A549 (cell line): ENCODE measurements around the gene RHOD. TPM values are rescaled to one million over a fixed set of nuclear protein-coding genes. Genes with fewer than 3 reads are reported as not detected.

Experiments
- ATAC-seq, 2 experiments: fragments of 200-7000 bp in 1 of 2; fragments of >200 bp in 1 of 2; cut with Nextera tagmentation in 1 of 2; cut with Tn5 transposase in 1 of 2; 3 replicates each; pipeline versions ENCODE4 v1.8.0 to v1.9.1; 2018 to 2020; ENCODE audit warnings: mild to moderate bottlenecking in 1 of 2, moderate library complexity in 1 of 2
- CTCF ChIA-PET: fragments of 300-600 bp; sonication (Branson Sonifier 250); formaldehyde crosslinking; extraction: SDS; loops from one replicate; lab custom pipeline; 2021; ENCODE audit warnings: antibody characterized with exemption, inconsistent platforms; lab: Yijun Ruan, JAX
- POLR2A ChIA-PET: fragments of 350-600 bp; formaldehyde crosslinking; extraction: SDS; loops from one replicate; lab custom pipeline; 2021; ENCODE audit warnings: antibody characterized with exemption, inconsistent platforms; lab: Yijun Ruan, JAX
- DNase-seq, 2 experiments: peaks; one replicate each; pipeline versions ENCODE4 v3.0.0 to v3.0.0-alpha.2; 2011 to 2016; ENCODE audit warnings: low read depth in 1 of 2, low spot score in 1 of 2
- FAIRE-seq: peaks from 2 replicates; lab custom pipeline; 2011; peaks lifted over from hg19 to GRCh38; lab: Jason Lieb, UNC
- H3K27ac ChIP-seq, 2 experiments: fragments of >200 bp; sonication (Bioruptor Twin); formaldehyde crosslinking; 3 replicates each; pipeline ENCODE4 v1.5.1; 2016 to 2017
- H3K4me1 ChIP-seq: fragments of >200 bp; sonication (Bioruptor Twin); formaldehyde crosslinking; 3 replicates; pipeline ENCODE4 v1.6.1; 2016
- H3K4me2 ChIP-seq: fragments of >200 bp; sonication (Bioruptor Twin); formaldehyde crosslinking; 3 replicates; pipeline ENCODE4 v1.6.1; 2016
- H3K4me3 ChIP-seq: fragments of >200 bp; sonication (Bioruptor Twin); formaldehyde crosslinking; 3 replicates; pipeline ENCODE4 v1.5.1; 2016
- H3K9me3 ChIP-seq: fragments of >200 bp; sonication (Bioruptor Twin); formaldehyde crosslinking; 3 replicates; pipeline ENCODE4 v1.6.1; 2016
- CBX2 ChIP-seq: fragments of 200-600 bp; sonication (generic); IDR thresholded peaks from 2 replicates; pipeline ENCODE4 v1.6.1; 2016; ENCODE audit warnings: low read depth, mild to moderate bottlenecking, borderline replicate concordance
- CBX8 ChIP-seq: fragments of 200-600 bp; sonication (generic); IDR thresholded peaks from 2 replicates; pipeline ENCODE4 v1.6.1; 2016
- CEBPB ChIP-seq, 2 experiments: fragments of >200 bp in 1 of 2; sonication (Bioruptor Twin) in 1 of 2; formaldehyde crosslinking in 1 of 2; IDR thresholded peaks; 2 replicates each; pipeline ENCODE4 v1.6.1; 2012 to 2016
- CHD2 ChIP-seq: fragments of 150-350 bp; IDR thresholded peaks from 2 replicates; pipeline ENCODE4 v1.6.1; 2014; ENCODE audit warnings: low read length; ENCODE audit not compliant: partially characterized antibody
- EHMT2 ChIP-seq: fragments of 200-600 bp; sonication (generic); IDR thresholded peaks from 2 replicates; pipeline ENCODE4 v1.6.1; 2016; ENCODE audit warnings: antibody characterized with exemption, low read depth, mild to moderate bottlenecking, moderate library complexity
- FOSL2 ChIP-seq, 2 experiments: fragments of 450-650 bp in 1 of 2; fragments of >200 bp in 1 of 2; sonication (Bioruptor Twin) in 1 of 2; formaldehyde crosslinking; IDR thresholded peaks; 2 replicates each; pipeline versions ENCODE4 v1.5.0 to v1.6.1; 2016 to 2020; ENCODE audit warnings: mild to moderate bottlenecking in 1 of 2, moderate library complexity in 1 of 2
- GATA3 ChIP-seq: IDR thresholded peaks from 2 replicates; pipeline ENCODE4 v1.6.1; 2012; ENCODE audit warnings: borderline replicate concordance
- HOXA7 ChIP-seq: fragments of 250-450 bp; sonication (Bioruptor Pico); IDR thresholded peaks from 2 replicates; pipeline ENCODE4 v1.5.0; 2020; ENCODE audit warnings: mild to moderate bottlenecking, moderate library complexity
- HOXB5 ChIP-seq: fragments of 250-450 bp; sonication (Bioruptor Pico); IDR thresholded peaks from 2 replicates; pipeline ENCODE4 v1.5.0; 2020; ENCODE audit warnings: mild to moderate bottlenecking, moderate library complexity
- MAFK ChIP-seq: fragments of 450-650 bp; IDR thresholded peaks from 2 replicates; pipeline ENCODE4 v1.6.1; 2014; ENCODE audit not compliant: partially characterized antibody
- MAZ ChIP-seq: fragments of 150-350 bp; IDR thresholded peaks from 2 replicates; pipeline ENCODE4 v1.6.1; 2014; ENCODE audit warnings: antibody characterized with exemption, low read depth, low read length, borderline replicate concordance
- NFE2L2 ChIP-seq: fragments of 150-350 bp; conservative IDR thresholded peaks from 2 replicates; pipeline ENCODE4 v1.6.1; 2014; ENCODE audit warnings: low read length
- PHF8 ChIP-seq: fragments of 200-600 bp; sonication (generic); IDR thresholded peaks from 2 replicates; pipeline ENCODE4 v1.6.1; 2016; ENCODE audit warnings: low read depth, mild to moderate bottlenecking, antibody characterized with exemption, moderate library complexity, borderline replicate concordance
- POLR2AphosphoS2 ChIP-seq: conservative IDR thresholded peaks from 2 replicates; pipeline ENCODE4 v1.6.1; 2012; ENCODE audit warnings: low read length, improper control_type of control experiment, inconsistent platforms
- RNF2 ChIP-seq: fragments of 200-600 bp; sonication (generic); IDR thresholded peaks from 2 replicates; pipeline ENCODE4 v1.6.1; 2016; ENCODE audit warnings: low read depth, mild to moderate bottlenecking, antibody characterized with exemption, moderate library complexity, borderline replicate concordance
- SREBF2 ChIP-seq: fragments of 450-650 bp; IDR thresholded peaks from 2 replicates; pipeline ENCODE4 v1.6.1; 2014; ENCODE audit warnings: mild to moderate bottlenecking, moderate library complexity
- TP53 ChIP-seq: fragments of 250-450 bp; sonication (Bioruptor Pico); IDR thresholded peaks from 2 replicates; pipeline ENCODE4 v1.5.0; 2021; ENCODE audit warnings: mild to moderate bottlenecking, moderate library complexity
- ZNF302 ChIP-seq: fragments of 250-450 bp; sonication (Bioruptor Pico); IDR thresholded peaks from 2 replicates; pipeline ENCODE4 v1.9.0; 2021; ENCODE audit warnings: inconsistent platforms, mild to moderate bottlenecking, moderate library complexity
- ZSCAN20 ChIP-seq: fragments of 250-450 bp; sonication (Bioruptor Pico); IDR thresholded peaks from 2 replicates; pipeline ENCODE4 v1.8.0; 2022; ENCODE audit warnings: mild to moderate bottlenecking, moderate library complexity
- WGBS: methylation state at CpG from one replicate; pipeline ENCODE4 v1.1.6; 2017; ENCODE audit errors: missing lambda C conversion rate; 5-methylcytosine and 5-hydroxymethylcytosine counted together
- polyA plus RNA-seq, 4 experiments: library from polyadenylated mRNA; depleted of rRNA in 3 of 4; stranded (reverse); fragments of >200 nt; fragmentation: RNase III in 1 of 4; extraction: RNeasy Plus Mini Kit Qiagen cat#74134 plus additional on column Dnase treatment in 1 of 4; gene quantifications; 2 replicates in 3 of 4; 3 replicates in 1 of 4; pipeline ENCODE4 v1.2.3, GENCODE V29; 2011 to 2017
- TF ChIP-seq, protein P1 (sequence below): fragments of >200 bp; sonication (Bioruptor Twin); formaldehyde crosslinking; IDR thresholded peaks from 3 replicates; pipeline ENCODE4 v1.5.1; 2016
- TF ChIP-seq, protein P2 (sequence below): fragments of >200 bp; sonication (Bioruptor Twin); formaldehyde crosslinking; IDR thresholded peaks from 2 replicates; pipeline ENCODE4 v1.6.1; 2016
- TF ChIP-seq, protein P3 (sequence below): fragments of 250-450 bp; sonication (Bioruptor Pico); IDR thresholded peaks from 2 replicates; pipeline ENCODE4 v1.5.0; 2020; ENCODE audit warnings: low read depth, mild to moderate bottlenecking, moderate library complexity
- TF ChIP-seq, protein P4 (sequence below): fragments of 450-650 bp; IDR thresholded peaks from 2 replicates; pipeline ENCODE4 v1.6.1; 2014; ENCODE audit warnings: antibody characterized with exemption
- TF ChIP-seq, protein P5 (sequence below): IDR thresholded peaks from 2 replicates; pipeline ENCODE4 v1.6.1; 2012
- TF ChIP-seq, protein P6 (sequence below): fragments of >200 bp; sonication (Bioruptor Twin); formaldehyde crosslinking; IDR thresholded peaks from 3 replicates; pipeline ENCODE4 v1.6.1; 2016

The RHOD gene
- polyA plus RNA-seq, 2 of the 4 experiments (the other 2 are of a cell fraction) = 13.6 to 33.2 TPM

DNA sequence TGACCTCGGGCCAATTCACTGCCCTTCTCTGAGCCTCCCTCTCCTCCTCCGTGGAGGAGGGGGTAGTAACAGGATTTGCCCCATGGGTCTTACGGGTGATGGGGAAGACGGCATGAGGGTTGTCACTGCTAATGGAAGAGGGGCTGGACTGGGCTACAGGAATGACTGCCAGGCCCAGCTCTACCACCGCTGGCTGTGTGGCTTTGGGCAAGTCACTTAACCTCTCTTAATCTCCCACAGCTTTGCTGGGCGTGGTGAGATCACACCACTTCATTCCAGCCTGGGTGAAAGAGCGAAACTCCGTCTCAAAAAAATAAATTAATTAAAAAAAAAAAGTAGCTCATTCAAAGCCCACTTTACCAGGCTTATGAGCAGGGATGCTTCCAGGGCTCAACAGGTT is 30.9 kb upstream of the RHOD start (continued):
- TF ChIP-seq GATA3 (no peak), CEBPB (IDR thresholded peaks at IDR 0.05) (no peak), ZNF302 (no peak)
- TF ChIP-seq, protein P1, sequence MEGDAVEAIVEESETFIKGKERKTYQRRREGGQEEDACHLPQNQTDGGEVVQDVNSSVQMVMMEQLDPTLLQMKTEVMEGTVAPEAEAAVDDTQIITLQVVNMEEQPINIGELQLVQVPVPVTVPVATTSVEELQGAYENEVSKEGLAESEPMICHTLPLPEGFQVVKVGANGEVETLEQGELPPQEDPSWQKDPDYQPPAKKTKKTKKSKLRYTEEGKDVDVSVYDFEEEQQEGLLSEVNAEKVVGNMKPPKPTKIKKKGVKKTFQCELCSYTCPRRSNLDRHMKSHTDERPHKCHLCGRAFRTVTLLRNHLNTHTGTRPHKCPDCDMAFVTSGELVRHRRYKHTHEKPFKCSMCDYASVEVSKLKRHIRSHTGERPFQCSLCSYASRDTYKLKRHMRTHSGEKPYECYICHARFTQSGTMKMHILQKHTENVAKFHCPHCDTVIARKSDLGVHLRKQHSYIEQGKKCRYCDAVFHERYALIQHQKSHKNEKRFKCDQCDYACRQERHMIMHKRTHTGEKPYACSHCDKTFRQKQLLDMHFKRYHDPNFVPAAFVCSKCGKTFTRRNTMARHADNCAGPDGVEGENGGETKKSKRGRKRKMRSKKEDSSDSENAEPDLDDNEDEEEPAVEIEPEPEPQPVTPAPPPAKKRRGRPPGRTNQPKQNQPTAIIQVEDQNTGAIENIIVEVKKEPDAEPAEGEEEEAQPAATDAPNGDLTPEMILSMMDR = no peak

DNA sequence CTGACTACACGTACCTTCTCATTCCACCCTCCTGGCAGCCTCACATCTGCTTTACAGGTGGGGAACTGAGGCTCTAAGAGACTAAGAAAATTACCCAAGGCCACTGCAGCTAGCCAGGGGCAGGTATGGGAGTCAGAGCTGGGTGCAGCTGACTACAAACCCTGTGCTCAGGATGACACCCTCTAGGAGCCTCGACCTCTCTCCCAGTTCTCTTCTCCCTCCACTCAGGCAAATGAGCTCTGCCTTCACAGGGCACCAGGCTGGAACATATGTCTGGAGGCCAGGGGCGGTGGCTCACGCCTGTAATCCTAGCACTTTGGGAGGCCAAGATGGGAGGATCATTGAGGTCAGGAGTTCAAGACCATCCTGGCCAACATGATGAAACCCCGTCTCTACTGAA is 29.7 kb upstream of the RHOD start:
- peaks cover 30% of the 10 kb centered on the region for H3K4me1 ChIP-seq
- no peak overlapping the region for H3K4me3 ChIP-seq
- TF ChIP-seq EHMT2 (no peak), TP53 (CRISPR knock-in tag) (no peak), CEBPB (IDR thresholded peaks at IDR 0.05) (no peak), PHF8 (no peak), MAFK (no peak), CHD2 (no peak), GATA3 (no peak), SREBF2 (no peak), RNF2 (no peak), NFE2L2 (no peak), HOXA7 (no peak)
- TF ChIP-seq, protein P1 = no peak
- TF ChIP-seq, protein P2, sequence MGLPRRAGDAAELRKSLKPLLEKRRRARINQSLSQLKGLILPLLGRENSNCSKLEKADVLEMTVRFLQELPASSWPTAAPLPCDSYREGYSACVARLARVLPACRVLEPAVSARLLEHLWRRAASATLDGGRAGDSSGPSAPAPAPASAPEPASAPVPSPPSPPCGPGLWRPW = no peak
- TF ChIP-seq, protein P3, sequence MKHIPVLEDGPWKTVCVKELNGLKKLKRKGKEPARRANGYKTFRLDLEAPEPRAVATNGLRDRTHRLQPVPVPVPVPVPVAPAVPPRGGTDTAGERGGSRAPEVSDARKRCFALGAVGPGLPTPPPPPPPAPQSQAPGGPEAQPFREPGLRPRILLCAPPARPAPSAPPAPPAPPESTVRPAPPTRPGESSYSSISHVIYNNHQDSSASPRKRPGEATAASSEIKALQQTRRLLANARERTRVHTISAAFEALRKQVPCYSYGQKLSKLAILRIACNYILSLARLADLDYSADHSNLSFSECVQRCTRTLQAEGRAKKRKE (CRISPR knock-in tag) = no peak
- TF ChIP-seq, protein P4, sequence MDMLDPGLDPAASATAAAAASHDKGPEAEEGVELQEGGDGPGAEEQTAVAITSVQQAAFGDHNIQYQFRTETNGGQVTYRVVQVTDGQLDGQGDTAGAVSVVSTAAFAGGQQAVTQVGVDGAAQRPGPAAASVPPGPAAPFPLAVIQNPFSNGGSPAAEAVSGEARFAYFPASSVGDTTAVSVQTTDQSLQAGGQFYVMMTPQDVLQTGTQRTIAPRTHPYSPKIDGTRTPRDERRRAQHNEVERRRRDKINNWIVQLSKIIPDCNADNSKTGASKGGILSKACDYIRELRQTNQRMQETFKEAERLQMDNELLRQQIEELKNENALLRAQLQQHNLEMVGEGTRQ = no peak
- CTCF ChIA-PET = interaction anchor here (0.7 to 10.6 kb wide), 9 partner anchors 10 to 333 kb away, joined by 3 to 67 read pairs (median 3); partner anchors contain the start of gene PC
- H3K4me2 ChIP-seq = no peak overlapping the region
- 87% methylated on average over 5 of the region's 5 CpGs for WGBS
- H3K9me3 ChIP-seq = no peaks in the 10 kb centered on the region
- DNase-seq (no peak), ATAC-seq (no peak), FAIRE-seq (no peak)
- POLR2A ChIA-PET = interaction anchor here (0.6 kb wide), 1 partner anchor 28 kb away, joined by 3 read pairs; no protein-coding TSS in a partner anchor
- H3K27ac ChIP-seq = 0 out of 6 replicates have a peak overlapping the region, but pooled peaks of 1 of the 2 experiments have one; percentile 2

DNA sequence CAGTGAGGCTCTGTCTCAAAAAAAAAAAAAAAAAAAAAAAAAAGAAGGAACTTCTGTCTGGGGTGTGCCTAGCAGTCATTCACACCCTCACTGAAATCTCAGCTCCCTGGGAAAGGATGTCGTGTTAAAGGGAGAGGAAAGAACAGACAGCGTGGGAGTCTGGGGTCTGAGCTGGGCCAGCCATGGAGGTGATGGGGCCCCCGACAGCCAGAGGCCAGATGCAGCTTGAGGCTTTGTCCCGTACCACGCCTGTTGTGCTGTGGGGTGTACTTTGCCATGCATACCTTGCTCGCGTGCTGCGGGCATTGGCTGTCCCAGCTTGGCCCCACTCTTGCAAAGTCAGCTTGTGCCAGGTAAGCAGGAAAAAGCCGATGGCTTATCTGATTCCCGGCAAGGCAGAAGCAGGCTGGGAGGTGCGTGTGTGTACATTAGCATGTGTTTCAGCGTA is 29.1 kb upstream of the RHOD start:
- Histone ChIP-seq H3K27ac (no peak overlapping the region), H3K4me3 (no peak overlapping the region), H3K4me2 (no peak overlapping the region), H3K4me1 (peaks cover 30% of the 10 kb centered on the region), H3K9me3 (no peaks in the 10 kb centered on the region)
- DNase-seq (no peak), FAIRE-seq (no peak), ATAC-seq (no peak)
- POLR2A ChIA-PET = interaction anchor here (0.6 kb wide), 1 partner anchor 28 kb away, joined by 3 read pairs; no protein-coding TSS in a partner anchor
- 91% methylated on average over 12 of the region's 12 CpGs for WGBS
- CTCF ChIA-PET = interaction anchor here (0.7 to 10.6 kb wide), 7 partner anchors 10 to 333 kb away, joined by 3 to 67 read pairs (median 4); partner anchors contain the start of gene C11orf86
- no peak for TF ChIP-seq CEBPB (IDR thresholded peaks at IDR 0.05)
- TF ChIP-seq MAZ = no peak
- TF ChIP-seq, protein P5, sequence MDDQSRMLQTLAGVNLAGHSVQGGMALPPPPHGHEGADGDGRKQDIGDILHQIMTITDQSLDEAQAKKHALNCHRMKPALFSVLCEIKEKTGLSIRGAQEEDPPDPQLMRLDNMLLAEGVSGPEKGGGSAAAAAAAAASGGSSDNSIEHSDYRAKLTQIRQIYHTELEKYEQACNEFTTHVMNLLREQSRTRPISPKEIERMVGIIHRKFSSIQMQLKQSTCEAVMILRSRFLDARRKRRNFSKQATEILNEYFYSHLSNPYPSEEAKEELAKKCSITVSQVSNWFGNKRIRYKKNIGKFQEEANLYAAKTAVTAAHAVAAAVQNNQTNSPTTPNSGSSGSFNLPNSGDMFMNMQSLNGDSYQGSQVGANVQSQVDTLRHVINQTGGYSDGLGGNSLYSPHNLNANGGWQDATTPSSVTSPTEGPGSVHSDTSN = no peak
- no peak for TF ChIP-seq ZSCAN20 (CRISPR knock-in tag)
- TF ChIP-seq CBX8 = no peak
- no peak for TF ChIP-seq HOXB5 (CRISPR knock-in tag)
- TF ChIP-seq CHD2 = no peak
- no peak for TF ChIP-seq CBX2
- no peak for TF ChIP-seq POLR2AphosphoS2
- TF ChIP-seq, protein P3 (CRISPR knock-in tag) = no peak
- TF ChIP-seq FOSL2 (IDR thresholded peaks at IDR 0.05) = no peak
- no peak for TF ChIP-seq FOSL2 (CRISPR knock-in tag; IDR thresholded peaks at IDR 0.05)
- TF ChIP-seq, protein P6, sequence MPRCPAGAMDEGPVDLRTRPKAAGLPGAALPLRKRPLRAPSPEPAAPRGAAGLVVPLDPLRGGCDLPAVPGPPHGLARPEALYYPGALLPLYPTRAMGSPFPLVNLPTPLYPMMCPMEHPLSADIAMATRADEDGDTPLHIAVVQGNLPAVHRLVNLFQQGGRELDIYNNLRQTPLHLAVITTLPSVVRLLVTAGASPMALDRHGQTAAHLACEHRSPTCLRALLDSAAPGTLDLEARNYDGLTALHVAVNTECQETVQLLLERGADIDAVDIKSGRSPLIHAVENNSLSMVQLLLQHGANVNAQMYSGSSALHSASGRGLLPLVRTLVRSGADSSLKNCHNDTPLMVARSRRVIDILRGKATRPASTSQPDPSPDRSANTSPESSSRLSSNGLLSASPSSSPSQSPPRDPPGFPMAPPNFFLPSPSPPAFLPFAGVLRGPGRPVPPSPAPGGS = no peak
